Neural cell (in vitro differentiated cells): ENCODE measurements around the gene IFT80. TPM values are rescaled to one million over a fixed set of nuclear protein-coding genes. Genes with fewer than 3 reads are reported as not detected.
A peak's percentile ranks its signal among the peaks of the same experiment; 100 is the strongest.

Source experiments
- H2AFZ ChIP-seq: fragments of 200-600, 300-800 bp; sonication (generic), shearing (Covaris generic); 2 replicates; pipeline ENCODE4 v1.6.0; 2014; ENCODE audit warnings: low read depth, mild to moderate bottlenecking, antibody characterized with exemption, low read length, moderate library complexity
- H3F3A ChIP-seq: fragments of 200-600 bp; shearing (Covaris generic); 2 replicates; pipeline ENCODE4 v1.6.1; 2016; ENCODE audit warnings: mild to moderate bottlenecking, moderate library complexity, mixed read lengths, antibody characterized with exemption, low read length; ENCODE audit not compliant: insufficient read depth, poor library complexity, severe bottlenecking
- H3K27ac ChIP-seq: fragments of 200-600, 300-800 bp; sonication (generic), shearing (Covaris generic); 2 replicates; pipeline ENCODE4 v1.5.1; 2014; ENCODE audit warnings: mild to moderate bottlenecking, low read length, moderate library complexity
- H3K27me3 ChIP-seq: fragments of 300-800, 200-600 bp; sonication (generic), shearing (Covaris generic); 2 replicates; pipeline ENCODE4 v1.6.0; 2014; ENCODE audit warnings: mild to moderate bottlenecking, low read depth, low read length, moderate library complexity; ENCODE audit not compliant: insufficient read depth
- H3K36me3 ChIP-seq: fragments of 300-800, 200-600 bp; sonication (generic), shearing (Covaris generic); 2 replicates; pipeline ENCODE4 v1.5.1; 2014; ENCODE audit warnings: mild to moderate bottlenecking, antibody characterized with exemption, low read length, moderate library complexity; ENCODE audit not compliant: insufficient read depth
- H3K4me2 ChIP-seq: fragments of 300-800, 200-600 bp; sonication (generic), shearing (Covaris generic); 2 replicates; pipeline ENCODE4 v1.6.0; 2014; ENCODE audit warnings: mild to moderate bottlenecking, low read length
- H3K4me3 ChIP-seq: fragments of 300-800, 200-600 bp; sonication (generic), shearing (Covaris generic); 2 replicates; pipeline ENCODE4 v1.5.1; 2014; ENCODE audit warnings: mild to moderate bottlenecking, low read length, moderate library complexity
- H3K79me2 ChIP-seq: fragments of 200-600 bp; shearing (Covaris generic); replicated peaks from 2 replicates; pipeline ENCODE4 v1.6.0; 2014; ENCODE audit warnings: mild to moderate bottlenecking, low read length, moderate library complexity; ENCODE audit not compliant: insufficient read depth
- H3K9ac ChIP-seq: fragments of 300-800, 200-600 bp; sonication (generic), shearing (Covaris generic); 2 replicates; pipeline ENCODE4 v1.6.1; 2016; ENCODE audit warnings: mild to moderate bottlenecking, low read length, mixed read lengths
- H3K9me2 ChIP-seq: fragments of 200-600 bp; shearing (Covaris generic); 2 replicates; pipeline ENCODE4 v1.6.1; 2016; ENCODE audit warnings: mild to moderate bottlenecking, low read length, mixed read lengths; ENCODE audit not compliant: insufficient read depth
- H3K9me3 ChIP-seq: fragments of 200-600, 300-800 bp; sonication (generic), shearing (Covaris generic); 2 replicates; pipeline ENCODE4 v1.6.1; 2016; ENCODE audit warnings: mild to moderate bottlenecking, mixed run types, low read length, moderate library complexity, mixed read lengths
- H4K20me1 ChIP-seq: fragments of 200-600 bp; shearing (Covaris generic); 2 replicates; pipeline ENCODE4 v1.6.1; 2016; ENCODE audit warnings: mild to moderate bottlenecking, mixed run types; ENCODE audit not compliant: insufficient read depth
- CTCF ChIP-seq: fragments of 450-650 bp; IDR thresholded peaks from 2 replicates; pipeline ENCODE4 v1.5.1; 2014; ENCODE audit warnings: antibody characterized with exemption, mild to moderate bottlenecking, moderate library complexity; ENCODE audit not compliant: poor library complexity, severe bottlenecking
- EP300 ChIP-seq: fragments of 450-650 bp; conservative IDR thresholded peaks from 2 replicates; pipeline ENCODE4 v1.6.1; 2014; ENCODE audit warnings: antibody characterized with exemption, mild to moderate bottlenecking, moderate library complexity; ENCODE audit not compliant: poor library complexity, severe bottlenecking
- EZH2 ChIP-seq: fragments of 200-600, 300-800 bp; shearing (Covaris generic), sonication (generic); IDR thresholded peaks from 2 replicates; pipeline ENCODE4 v1.6.1; 2014; ENCODE audit warnings: antibody characterized with exemption, low read length, borderline replicate concordance, mild to moderate bottlenecking; ENCODE audit not compliant: insufficient read depth, poor library complexity, severe bottlenecking
- MXI1 ChIP-seq: fragments of 450-650 bp; conservative IDR thresholded peaks from 2 replicates; pipeline ENCODE4 v1.6.1; 2014; ENCODE audit warnings: antibody characterized with exemption, mild to moderate bottlenecking; ENCODE audit not compliant: poor library complexity, severe bottlenecking
- POLR2AphosphoS5 ChIP-seq: IDR thresholded peaks from 2 replicates; pipeline ENCODE4 v1.6.1; 2012
- RAD21 ChIP-seq: fragments of 450-650 bp; conservative IDR thresholded peaks from 2 replicates; pipeline ENCODE4 v1.6.1; 2014; ENCODE audit warnings: antibody characterized with exemption, mild to moderate bottlenecking, moderate library complexity
- REST ChIP-seq: IDR thresholded peaks from 2 replicates; pipeline ENCODE4 v1.6.1; 2012; ENCODE audit warnings: borderline replicate concordance
- SMC3 ChIP-seq: fragments of 450-650 bp; conservative IDR thresholded peaks from 2 replicates; pipeline ENCODE4 v1.6.1; 2014; ENCODE audit warnings: antibody characterized with exemption, mild to moderate bottlenecking, moderate library complexity; ENCODE audit not compliant: poor library complexity
- TAF1 ChIP-seq: IDR thresholded peaks from 2 replicates; pipeline ENCODE4 v1.6.1; 2012; ENCODE audit warnings: low read depth
- polyA plus RNA-seq: library from polyadenylated mRNA; depleted of rRNA; stranded (reverse); fragments of >200 nt; gene quantifications from 2 replicates; pipeline ENCODE4 v1.2.3, GENCODE V29; 2014

The IFT80 gene
- polyA plus RNA-seq, 1 donor from 2014 or later = 59.9 TPM

- Histone ChIP-seq H3F3A (no peaks in the 10 kb centered on the region), H3K4me2 (no peak overlapping the region), H2AFZ (no peak overlapping the region), H3K27me3 (no peaks in the 10 kb centered on the region), H3K9ac (no peak overlapping the region), H3K79me2 (no peaks in the 10 kb centered on the region), H3K36me3 (no peaks in the 10 kb centered on the region), H4K20me1 (no peaks in the 10 kb centered on the region), H3K9me2 (no peaks in the 10 kb centered on the region), H3K27ac (no peak overlapping the region), H3K4me3 (no peak overlapping the region), H3K9me3 (no peaks in the 10 kb centered on the region)
- TF ChIP-seq CTCF (peak; percentile 62), RAD21 (peak; percentile 68), SMC3 (peak; percentile 70), MXI1 (no peak)
Observed at GRCh38 chr3:160343132-160343531, 55.9 kb downstream of the IFT80 start.

GRCh38 chr3:160340351-160340750 lies 58.7 kb downstream of the IFT80 start:
- H3K4me2 ChIP-seq = no peak overlapping the region
- H3F3A ChIP-seq = no peaks in the 10 kb centered on the region
- H3K9ac ChIP-seq = no peak overlapping the region
- H3K27me3 ChIP-seq = no peaks in the 10 kb centered on the region
- no peaks in the 10 kb centered on the region for H3K36me3 ChIP-seq
- TF ChIP-seq EZH2 (no peak), POLR2AphosphoS5 (no peak), MXI1 (no peak), RAD21 (no peak), EP300 (no peak)
- no peak overlapping the region for H3K27ac ChIP-seq
- no peaks in the 10 kb centered on the region for H3K9me2 ChIP-seq
- H2AFZ ChIP-seq = no peak overlapping the region
- H3K4me3 ChIP-seq = no peak overlapping the region
- no peaks in the 10 kb centered on the region for H4K20me1 ChIP-seq
- no peaks in the 10 kb centered on the region for H3K9me3 ChIP-seq
- no peaks in the 10 kb centered on the region for H3K79me2 ChIP-seq

- Histone ChIP-seq H3K9ac (no peak overlapping the region), H4K20me1 (no peaks in the 10 kb centered on the region), H3K27me3 (no peaks in the 10 kb centered on the region), H3K9me2 (no peaks in the 10 kb centered on the region), H3K36me3 (no peaks in the 10 kb centered on the region), H3K79me2 (no peaks in the 10 kb centered on the region), H3K27ac (no peak overlapping the region), H3K4me2 (no peak overlapping the region), H3K4me3 (no peak overlapping the region), H3F3A (no peaks in the 10 kb centered on the region), H3K9me3 (no peaks in the 10 kb centered on the region), H2AFZ (no peak overlapping the region)
- TF ChIP-seq REST (no peak), RAD21 (no peak), SMC3 (no peak), MXI1 (no peak), TAF1 (no peak), EP300 (no peak), POLR2AphosphoS5 (no peak), CTCF (no peak), EZH2 (no peak)
Observed at GRCh38 chr3:160331127-160331937, 67.7 kb downstream of the IFT80 start.
